Neural crest cell (in vitro differentiated cells): Measurements from ENCODE around the gene RASSF1. TPM values are rescaled to one million over a fixed set of nuclear protein-coding genes. Genes with fewer than 3 reads are reported as not detected.

Source experiments
- DNase-seq: peaks from one replicate; pipeline ENCODE4 v3.0.0; 2021; ENCODE audit warnings: low read depth, mixed read lengths, low spot score
- H3K27ac Mint-ChIP-seq: one replicate; pipeline ENCODE4 v1.8.0; 2021; ENCODE audit warnings: mild to moderate bottlenecking, mixed read lengths; ENCODE audit not compliant: unreplicated experiment
- H3K27me3 Mint-ChIP-seq: 2 replicates; pipeline ENCODE4 v1.8.0; 2021; ENCODE audit warnings: low read depth, mild to moderate bottlenecking, mixed read lengths
- H3K36me3 Mint-ChIP-seq: 2 replicates; pipeline ENCODE4 v1.8.0; 2021; ENCODE audit warnings: low read depth, mild to moderate bottlenecking, mixed read lengths
- H3K4me1 Mint-ChIP-seq: 2 replicates; pipeline ENCODE4 v1.8.0; 2021; ENCODE audit warnings: mixed read lengths
- H3K4me3 Mint-ChIP-seq: one replicate; pipeline ENCODE4 v1.8.0; 2021; ENCODE audit warnings: mild to moderate bottlenecking, mixed read lengths
- H3K9me3 Mint-ChIP-seq: 2 replicates; pipeline ENCODE4 v1.8.0; 2021; ENCODE audit warnings: mixed read lengths
- CTCF ChIP-seq: fragments of 200-600 bp; sonication (generic); conservative IDR thresholded peaks from 2 replicates; pipeline ENCODE4 v1.5.0; 2021; ENCODE audit warnings: antibody characterized with exemption, mild to moderate bottlenecking
- total RNA-seq: library from RNA; stranded (reverse); gene quantifications from 2 replicates; pipeline ENCODE4 v1.2.1, GENCODE V29; 2021

RASSF1 gene
- total RNA-seq, 1 donor from 2014 or later: 15.1 TPM

DNA sequence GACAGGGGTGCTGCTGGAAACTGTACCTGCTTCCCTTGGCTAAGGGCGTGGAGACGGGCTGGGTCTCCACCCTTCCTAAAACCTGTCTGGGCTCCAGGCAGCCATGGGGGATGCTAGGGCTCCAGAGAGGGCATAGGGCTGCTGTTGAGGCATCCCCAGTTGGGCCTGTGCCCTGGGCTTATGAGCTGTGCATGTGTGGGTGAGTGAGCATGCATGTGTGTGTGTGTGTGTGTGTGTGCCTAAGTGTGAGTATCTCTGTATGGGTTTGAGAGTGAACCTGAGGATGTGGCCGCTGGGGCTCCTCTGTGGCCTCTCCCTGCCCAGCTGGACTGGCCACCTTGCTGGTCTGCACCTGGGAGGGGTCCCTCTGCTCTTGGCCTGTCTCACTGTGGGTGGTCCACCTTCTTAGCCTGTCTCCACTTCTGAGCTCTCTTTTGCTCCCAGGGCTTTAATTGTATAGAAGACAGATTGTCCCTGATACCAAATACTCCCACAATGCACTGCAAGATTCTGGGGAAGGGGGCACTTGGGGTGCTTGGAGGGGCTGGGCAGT is 30.6 kb upstream of the RASSF1 start:
- Mint-ChIP-seq H3K9me3 (no peaks in the 10 kb centered on the region), H3K4me1 (peaks cover 25% of the 10 kb centered on the region), H3K36me3 (no peaks in the 10 kb centered on the region), H3K4me3 (no peak overlapping the region), H3K27me3 (no peaks in the 10 kb centered on the region), H3K27ac (peak overlapping the region; percentile 5)
- no peak for DNase-seq
- TF ChIP-seq CTCF: no peak

DNA sequence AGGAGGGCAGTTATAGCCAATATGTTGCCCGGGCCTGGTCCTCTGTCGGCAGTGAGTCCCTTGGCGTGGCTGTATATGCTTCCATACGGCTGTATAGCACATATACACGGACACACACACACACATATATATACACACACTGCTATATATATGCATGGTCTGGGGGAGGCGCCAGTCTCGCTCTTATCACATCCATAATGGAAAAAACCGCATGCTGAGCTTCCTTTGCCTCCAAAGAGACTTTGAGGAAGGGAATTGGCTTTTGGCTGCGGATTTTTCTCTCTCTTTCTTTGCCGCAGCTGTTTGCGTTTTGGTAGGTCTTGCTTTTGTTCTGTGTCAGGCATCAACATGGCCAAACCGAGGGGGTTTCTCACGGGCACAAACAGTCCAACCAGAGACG is 30.0 kb upstream of the RASSF1 start:
- H3K27me3 Mint-ChIP-seq: no peaks in the 10 kb centered on the region
- H3K27ac Mint-ChIP-seq: peak overlapping the region; percentile 5
- peaks cover 25% of the 10 kb centered on the region for H3K4me1 Mint-ChIP-seq
- H3K4me3 Mint-ChIP-seq: peak overlapping the region; percentile 36
- no peaks in the 10 kb centered on the region for H3K36me3 Mint-ChIP-seq
- DNase-seq: no peak
- no peaks in the 10 kb centered on the region for H3K9me3 Mint-ChIP-seq
- TF ChIP-seq CTCF: peak; percentile 37

- Mint-ChIP-seq H3K27me3 (no peaks in the 10 kb centered on the region), H3K27ac (peak overlapping the region; percentile 38), H3K36me3 (no peaks in the 10 kb centered on the region), H3K9me3 (no peaks in the 10 kb centered on the region), H3K4me1 (peaks cover 25% of the 10 kb centered on the region), H3K4me3 (peak overlapping the region; percentile 4)
- no peak for TF ChIP-seq CTCF
- DNase-seq: no peak
Measured at GRCh38 chr3:50369012-50369670, 28.5 kb upstream of the RASSF1 start.

- H3K9me3 Mint-ChIP-seq: no peaks in the 10 kb centered on the region
- peak overlapping the region; percentile 75 for H3K4me3 Mint-ChIP-seq
- H3K27ac Mint-ChIP-seq: no peak overlapping the region
- DNase-seq: no peak
- H3K36me3 Mint-ChIP-seq: no peaks in the 10 kb centered on the region
- TF ChIP-seq CTCF: no peak
- peaks cover 11% of the 10 kb centered on the region for H3K4me1 Mint-ChIP-seq
- H3K27me3 Mint-ChIP-seq: no peaks in the 10 kb centered on the region
Measured at GRCh38 chr3:50365842-50366220, 25.2 kb upstream of the RASSF1 start.

GRCh38 chr3:50365080-50365841 is 24.6 kb upstream of the RASSF1 start:
- no peaks in the 10 kb centered on the region for H3K36me3 Mint-ChIP-seq
- peak overlapping the region; percentile 43 for H3K27ac Mint-ChIP-seq
- TF ChIP-seq CTCF: no peak

More at GRCh38 chr3:50365080-50365841, 24.6 kb upstream of the RASSF1 start:
- DNase-seq: peak; percentile 73
- H3K4me1 Mint-ChIP-seq: peaks cover 6% of the 10 kb centered on the region
- H3K9me3 Mint-ChIP-seq: no peaks in the 10 kb centered on the region
- peak overlapping the region; percentile 75 for H3K4me3 Mint-ChIP-seq
- H3K27me3 Mint-ChIP-seq: no peaks in the 10 kb centered on the region
